Endodermal cell (in vitro differentiated cells): ENCODE data around the gene PAEP. TPM values are rescaled to one million over a fixed set of nuclear protein-coding genes. Genes with fewer than 3 reads are reported as not detected.

ENCODE experiments used
- DNase-seq: peaks from one replicate; pipeline ENCODE4 v3.0.0-alpha.2; 2017
- H3K27ac ChIP-seq: 2 replicates; pipeline ENCODE4 v1.5.1; 2013; ENCODE audit warnings: mild to moderate bottlenecking, low read depth, low read length, moderate library complexity
- H3K27me3 ChIP-seq: 2 replicates; pipeline ENCODE4 v1.6.1; 2013; ENCODE audit warnings: mild to moderate bottlenecking, low read length, moderate library complexity; ENCODE audit not compliant: insufficient read depth, control insufficient read depth, poor library complexity, severe bottlenecking
- H3K36me3 ChIP-seq: 2 replicates; pipeline ENCODE4 v1.7.0; 2013; ENCODE audit warnings: mild to moderate bottlenecking, low read length, moderate library complexity; ENCODE audit not compliant: control insufficient read depth, insufficient read depth
- H3K4me1 ChIP-seq: one replicate; pipeline ENCODE4 v1.7.0; 2013; ENCODE audit warnings: low read length; ENCODE audit not compliant: control insufficient read depth, insufficient read depth
- H3K4me3 ChIP-seq: 2 replicates; pipeline ENCODE4 v1.5.1; 2013; ENCODE audit warnings: mild to moderate bottlenecking, low read length, moderate library complexity
- H3K9ac ChIP-seq: 2 replicates; pipeline ENCODE4 v1.6.1; 2013; ENCODE audit warnings: mild to moderate bottlenecking, low read length, moderate library complexity; ENCODE audit not compliant: poor library complexity, severe bottlenecking; ENCODE audit errors: extremely low read depth
- H3K9me3 ChIP-seq: 2 replicates; pipeline ENCODE4 v1.6.1; 2013; ENCODE audit warnings: mild to moderate bottlenecking, low read length, moderate library complexity; ENCODE audit not compliant: control insufficient read depth
- H3K27ac Mint-ChIP-seq: 2 replicates; pipeline ENCODE4 v1.8.0; 2020; ENCODE audit warnings: mixed read lengths
- H3K27me3 Mint-ChIP-seq: 2 replicates; pipeline ENCODE4 v1.8.0; 2021; ENCODE audit warnings: mild to moderate bottlenecking, mixed read lengths; ENCODE audit not compliant: insufficient read depth
- H3K36me3 Mint-ChIP-seq: 2 replicates; pipeline ENCODE4 v1.8.0; 2020; ENCODE audit warnings: low read depth, mixed read lengths
- H3K4me1 Mint-ChIP-seq: 2 replicates; pipeline ENCODE4 v1.8.0; 2020; ENCODE audit warnings: mixed read lengths
- H3K4me3 Mint-ChIP-seq: 2 replicates; pipeline ENCODE4 v1.8.0; 2020; ENCODE audit warnings: mild to moderate bottlenecking, moderate library complexity, mixed read lengths
- H3K9me3 Mint-ChIP-seq: 2 replicates; pipeline ENCODE4 v1.8.0; 2020; ENCODE audit warnings: mild to moderate bottlenecking, mixed read lengths
- WGBS, 2 experiments: methylation state at CpG; one replicate each; pipeline versions ENCODE4 v1.1.5 to v1.1.7; 2013; ENCODE audit warnings: missing lambda C conversion rate in 2 of 2, mixed read lengths in 1 of 2; ENCODE audit not compliant: insufficient coverage in 1 of 2, insufficient read length in 1 of 2; 5-methylcytosine and 5-hydroxymethylcytosine counted together
- total RNA-seq, 2 donors: library from RNA; stranded (reverse); fragmentation: NEBNext Ultra II Directional in 1 of 2; extraction: Animal tissue kit (Norgen Biotek cat#: 25700) in 1 of 2; gene quantifications; 2 replicates in 1 of 2; 3 replicates in 1 of 2; pipeline ENCODE4 v1.2.1, GENCODE V29; 2021
- TF ChIP-seq, protein P1 (sequence below): fragments of 200-600 bp; sonication (generic); conservative IDR thresholded peaks from 2 replicates; pipeline ENCODE4 v1.5.0; 2021; ENCODE audit warnings: antibody characterized with exemption, mild to moderate bottlenecking

PAEP gene
- total RNA-seq, 2 donors from 2014 or later = not detected

- H3K4me1 ChIP-seq = no peaks in the 10 kb centered on the region
- Mint-ChIP-seq H3K27ac (no peak overlapping the region), H3K4me3 (no peak overlapping the region), H3K4me1 (no peaks in the 10 kb centered on the region), H3K27me3 (no peaks in the 10 kb centered on the region), H3K9me3 (no peaks in the 10 kb centered on the region), H3K36me3 (no peaks in the 10 kb centered on the region)
- no peaks in the 10 kb centered on the region for H3K27me3 ChIP-seq
- DNase-seq = no peak
- no peaks in the 10 kb centered on the region for H3K9me3 ChIP-seq
- H3K36me3 ChIP-seq = no peaks in the 10 kb centered on the region
- no peak overlapping the region for H3K27ac ChIP-seq
- H3K9ac ChIP-seq = no peak overlapping the region
- TF ChIP-seq, protein P1, sequence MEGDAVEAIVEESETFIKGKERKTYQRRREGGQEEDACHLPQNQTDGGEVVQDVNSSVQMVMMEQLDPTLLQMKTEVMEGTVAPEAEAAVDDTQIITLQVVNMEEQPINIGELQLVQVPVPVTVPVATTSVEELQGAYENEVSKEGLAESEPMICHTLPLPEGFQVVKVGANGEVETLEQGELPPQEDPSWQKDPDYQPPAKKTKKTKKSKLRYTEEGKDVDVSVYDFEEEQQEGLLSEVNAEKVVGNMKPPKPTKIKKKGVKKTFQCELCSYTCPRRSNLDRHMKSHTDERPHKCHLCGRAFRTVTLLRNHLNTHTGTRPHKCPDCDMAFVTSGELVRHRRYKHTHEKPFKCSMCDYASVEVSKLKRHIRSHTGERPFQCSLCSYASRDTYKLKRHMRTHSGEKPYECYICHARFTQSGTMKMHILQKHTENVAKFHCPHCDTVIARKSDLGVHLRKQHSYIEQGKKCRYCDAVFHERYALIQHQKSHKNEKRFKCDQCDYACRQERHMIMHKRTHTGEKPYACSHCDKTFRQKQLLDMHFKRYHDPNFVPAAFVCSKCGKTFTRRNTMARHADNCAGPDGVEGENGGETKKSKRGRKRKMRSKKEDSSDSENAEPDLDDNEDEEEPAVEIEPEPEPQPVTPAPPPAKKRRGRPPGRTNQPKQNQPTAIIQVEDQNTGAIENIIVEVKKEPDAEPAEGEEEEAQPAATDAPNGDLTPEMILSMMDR = no peak
- no peak overlapping the region for H3K4me3 ChIP-seq
- 87 to 99% methylated on average over 12 to 18 of the region's 18 CpGs for WGBS, 2 experiments
Observed at GRCh38 chr9:135552021-135552697, 9.4 kb upstream of the PAEP start.

- TF ChIP-seq, protein P1 = no peak
- H3K36me3 ChIP-seq = no peaks in the 10 kb centered on the region
- H3K9me3 Mint-ChIP-seq = no peaks in the 10 kb centered on the region
- 93 to 100% methylated on average over 1 to 12 of the region's 19 CpGs for WGBS, 2 experiments
- H3K27me3 Mint-ChIP-seq = no peaks in the 10 kb centered on the region
- no peak overlapping the region for H3K4me3 Mint-ChIP-seq
- H3K9me3 ChIP-seq = no peaks in the 10 kb centered on the region
- no peaks in the 10 kb centered on the region for H3K36me3 Mint-ChIP-seq
- no peak overlapping the region for H3K27ac Mint-ChIP-seq
- no peak overlapping the region for H3K4me3 ChIP-seq
- no peaks in the 10 kb centered on the region for H3K27me3 ChIP-seq
- DNase-seq = peak; percentile 69
- no peak overlapping the region for H3K9ac ChIP-seq
- no peak overlapping the region for H3K27ac ChIP-seq
- H3K4me1 ChIP-seq = no peaks in the 10 kb centered on the region
- H3K4me1 Mint-ChIP-seq = no peaks in the 10 kb centered on the region
Observed at GRCh38 chr9:135552698-135553171, 8.8 kb upstream of the PAEP start.

DNA sequence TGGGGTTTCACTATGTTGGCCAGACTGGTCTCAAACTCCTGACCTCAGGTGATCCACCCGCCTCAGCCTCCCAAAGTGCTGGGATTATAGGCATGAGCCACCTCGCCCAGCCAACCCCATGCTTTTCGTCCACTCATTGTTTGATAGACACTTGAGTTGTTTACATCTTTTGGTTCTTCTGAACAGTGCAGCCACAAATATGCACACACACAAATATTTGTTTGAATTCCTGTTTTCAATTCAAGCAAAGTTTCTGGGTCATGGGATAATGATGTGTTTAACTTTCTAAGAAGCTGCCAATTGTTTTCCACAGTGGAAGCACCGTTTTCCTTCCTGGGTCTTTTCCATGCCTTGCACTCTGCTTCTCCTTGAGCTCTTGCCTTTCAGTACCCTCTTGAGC lies 6.8 kb upstream of the PAEP start:
- H3K4me3 Mint-ChIP-seq = no peak overlapping the region
- TF ChIP-seq, protein P1 = no peak

More for the DNA sequence above, 6.8 kb upstream of the PAEP start:
- WGBS, 2 experiments = 96 to 100% methylated on average over 1 to 4 of the region's 4 CpGs
- no peak for DNase-seq
- Histone ChIP-seq H3K9ac (no peak overlapping the region), H3K9me3 (no peaks in the 10 kb centered on the region), H3K27me3 (no peaks in the 10 kb centered on the region), H3K36me3 (no peaks in the 10 kb centered on the region), H3K27ac (no peak overlapping the region), H3K4me1 (no peaks in the 10 kb centered on the region), H3K4me3 (no peak overlapping the region)
- Mint-ChIP-seq H3K9me3 (no peaks in the 10 kb centered on the region), H3K27ac (no peak overlapping the region), H3K4me1 (peaks cover 5% of the 10 kb centered on the region), H3K27me3 (no peaks in the 10 kb centered on the region), H3K36me3 (no peaks in the 10 kb centered on the region)
